GM23338 (cell line): Measurements from ENCODE around the gene COL18A1. TPM values are rescaled to one million over a fixed set of nuclear protein-coding genes. Genes with fewer than 3 reads are reported as not detected.

Experiments used
- ATAC-seq: fragments of 200-7000 bp; cut with Tn5 transposase; 3 replicates; pipeline ENCODE4 v1.9.1; 2020
- DNase-seq: peaks from one replicate; pipeline ENCODE4 v3.0.0-alpha.2; 2015; ENCODE audit warnings: low spot score
- H2AFZ ChIP-seq: fragments of 200-600 bp; sonication (generic); 2 replicates; pipeline ENCODE4 v1.8.0; 2016; ENCODE audit warnings: antibody characterized with exemption, mild to moderate bottlenecking, moderate library complexity
- H3F3A ChIP-seq: fragments of 200-600 bp; sonication (generic); replicated peaks from 2 replicates; pipeline ENCODE4 v1.8.0; 2017; ENCODE audit warnings: antibody characterized with exemption, mixed run types, low read depth
- H3K27ac ChIP-seq: fragments of 200-600 bp; sonication (generic); 2 replicates; pipeline ENCODE4 v1.6.1; 2016; ENCODE audit warnings: low read depth
- H3K27me3 ChIP-seq: fragments of 200-600 bp; sonication (generic); 2 replicates; pipeline ENCODE4 v1.8.0; 2016; ENCODE audit warnings: mild to moderate bottlenecking, mixed run types, moderate library complexity; ENCODE audit not compliant: insufficient read depth
- H3K36me3 ChIP-seq: fragments of 200-600 bp; sonication (generic); 2 replicates; pipeline ENCODE4 v1.8.0; 2016; ENCODE audit warnings: mild to moderate bottlenecking; ENCODE audit not compliant: insufficient read depth
- H3K4me1 ChIP-seq: fragments of 200-600 bp; sonication (generic); 2 replicates; pipeline ENCODE4 v1.8.0; 2016; ENCODE audit warnings: mild to moderate bottlenecking, moderate library complexity; ENCODE audit not compliant: insufficient read depth
- H3K4me2 ChIP-seq: fragments of 200-600 bp; sonication (generic); 2 replicates; pipeline ENCODE4 v1.7.1; 2017; ENCODE audit warnings: mixed run types
- H3K4me3 ChIP-seq: fragments of 200-600 bp; sonication (generic); 2 replicates; pipeline ENCODE4 v1.6.1; 2016; ENCODE audit warnings: mixed run types
- H3K79me2 ChIP-seq: fragments of 200-600 bp; sonication (generic); replicated peaks from 2 replicates; pipeline ENCODE4 v1.8.0; 2017; ENCODE audit warnings: mild to moderate bottlenecking; ENCODE audit not compliant: insufficient read depth
- H3K9me2 ChIP-seq: fragments of 200-600 bp; sonication (generic); 2 replicates; pipeline ENCODE4 v1.8.0; 2017; ENCODE audit not compliant: insufficient read depth
- H4K20me1 ChIP-seq: fragments of 200-600 bp; sonication (generic); replicated peaks from 2 replicates; pipeline ENCODE4 v1.8.0; 2017; ENCODE audit warnings: mild to moderate bottlenecking; ENCODE audit not compliant: insufficient read depth
- H3K27ac Mint-ChIP-seq: 2 replicates; pipeline ENCODE4 v1.8.0; 2020; ENCODE audit warnings: inconsistent platforms, mild to moderate bottlenecking, moderate library complexity, mixed read lengths
- H3K27me3 Mint-ChIP-seq: 3 replicates; pipeline ENCODE4 v1.8.0; 2022; ENCODE audit warnings: low read depth, mild to moderate bottlenecking, moderate library complexity, mixed read lengths, inconsistent platforms; ENCODE audit not compliant: insufficient read depth, poor library complexity
- H3K36me3 Mint-ChIP-seq: 3 replicates; pipeline ENCODE4 v1.8.0; 2021; ENCODE audit warnings: low read depth, mild to moderate bottlenecking, inconsistent platforms, moderate library complexity, mixed read lengths
- H3K4me1 Mint-ChIP-seq: 3 replicates; pipeline ENCODE4 v1.8.0; 2020; ENCODE audit warnings: mild to moderate bottlenecking, inconsistent platforms, mixed read lengths
- H3K4me3 Mint-ChIP-seq: 3 replicates; pipeline ENCODE4 v1.8.0; 2021; ENCODE audit warnings: moderate library complexity, mild to moderate bottlenecking, inconsistent platforms, mixed read lengths
- H3K9me3 Mint-ChIP-seq: 3 replicates; pipeline ENCODE4 v1.8.0; 2020; ENCODE audit warnings: moderate library complexity, mild to moderate bottlenecking, inconsistent platforms, mixed read lengths
- CREB1 ChIP-seq: fragments of 250-450 bp; sonication (Bioruptor Pico); IDR thresholded peaks from 2 replicates; pipeline ENCODE4 v1.5.0; 2020; ENCODE audit warnings: low read depth, mild to moderate bottlenecking, moderate library complexity
- CTCF ChIP-seq, 2 experiments: fragments of 200-600 bp in 1 of 2; sonication (generic) in 1 of 2; conservative IDR thresholded peaks; 2 replicates each; pipeline versions ENCODE4 v1.5.1 to v1.6.1; 2016 to 2017; ENCODE audit warnings: antibody characterized with exemption in 2 of 2, low read depth in 2 of 2, mild to moderate bottlenecking in 2 of 2, moderate library complexity in 1 of 2
- EZH2 ChIP-seq: fragments of 200-600 bp; sonication (generic); IDR thresholded peaks from one replicate; pipeline ENCODE4 v1.8.0; 2017; ENCODE audit warnings: antibody characterized with exemption, mild to moderate bottlenecking, low read depth; ENCODE audit not compliant: unreplicated experiment
- EZH2phosphoT487 ChIP-seq: fragments of 200-600 bp; sonication (generic); IDR thresholded peaks from one replicate; pipeline ENCODE4 v1.8.1; 2018; ENCODE audit warnings: antibody characterized with exemption; ENCODE audit not compliant: unreplicated experiment
- NANOG ChIP-seq: IDR thresholded peaks from 2 replicates; pipeline ENCODE4 v1.6.1; 2016; ENCODE audit warnings: antibody characterized with exemption, borderline replicate concordance
- REST ChIP-seq: IDR thresholded peaks from one replicate; pipeline ENCODE4 v1.6.1; 2018; ENCODE audit warnings: antibody characterized with exemption; ENCODE audit not compliant: unreplicated experiment
- STAT1 ChIP-seq: IDR thresholded peaks from one replicate; pipeline ENCODE4 v1.6.1; 2016; ENCODE audit warnings: antibody characterized with exemption; ENCODE audit not compliant: unreplicated experiment
- ZNF114 ChIP-seq: fragments of 250-450 bp; sonication (Bioruptor Pico); IDR thresholded peaks from 2 replicates; pipeline ENCODE4 v1.5.0; 2020; ENCODE audit warnings: mild to moderate bottlenecking, moderate library complexity
- ZNF331 ChIP-seq: fragments of 250-450 bp; sonication (Bioruptor Pico); IDR thresholded peaks from 2 replicates; pipeline ENCODE4 v1.5.0; 2020; ENCODE audit warnings: low read depth, mild to moderate bottlenecking, moderate library complexity
- polyA plus RNA-seq: library from polyadenylated mRNA; unstranded; fragments of >200 nt; fragmentation: Nextera tagmentation; extraction: Ambion mirVana; gene quantifications from 2 replicates; pipeline ENCODE4 v1.2.1, GENCODE V29; 2016
- total RNA-seq: library from RNA; depleted of rRNA; stranded (reverse); fragments of >200 nt; shearing (Covaris generic); gene quantifications from 2 replicates; pipeline ENCODE4 v1.2.3, GENCODE V29; 2014

COL18A1 gene
- total and polyA plus RNA-seq, 2 experiments from 2014 or later, result 38.4 to 430 TPM

DNA sequence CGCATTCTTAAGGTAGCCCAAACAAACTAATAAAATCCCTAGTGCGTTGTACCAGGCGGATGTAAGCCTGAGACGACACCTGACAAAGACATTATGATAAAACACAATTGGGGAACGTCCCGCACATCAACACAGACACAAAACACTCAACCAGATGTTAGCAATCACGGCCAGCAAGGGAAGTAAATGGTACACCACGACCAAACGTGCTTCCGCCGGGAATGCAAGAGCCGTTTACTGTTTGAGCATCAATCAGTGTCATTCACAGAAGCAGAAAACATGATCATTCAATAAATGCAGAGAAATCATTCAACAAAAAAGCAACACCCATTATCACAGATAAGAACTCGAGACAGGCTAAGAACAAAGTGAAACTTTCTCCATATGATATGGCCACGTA lies 49.4 kb upstream of the COL18A1 start (continued):
- TF ChIP-seq REST, result no peak
- TF ChIP-seq ZNF114 (CRISPR knock-in tag), result no peak
- no peak for TF ChIP-seq CREB1
- no peak for TF ChIP-seq ZNF331 (CRISPR knock-in tag)
- TF ChIP-seq EZH2phosphoT487, result no peak

- Histone ChIP-seq H4K20me1 (no peaks in the 10 kb centered on the region), H3K36me3 (no peaks in the 10 kb centered on the region), H3K4me1 (no peaks in the 10 kb centered on the region; the same call in 1 of the 2 replicates), H3K4me3 (no peak overlapping the region), H3K4me2 (no peak overlapping the region), H2AFZ (no peak overlapping the region), H3K79me2 (no peaks in the 10 kb centered on the region), H3K27me3 (no peaks in the 10 kb centered on the region), H3K9me2 (no peaks in the 10 kb centered on the region), H3K27ac (no peak overlapping the region), H3F3A (0 out of 2 replicates have a peak, but pooled peaks cover 2% of the 10 kb centered on the region)
- H3K4me1 Mint-ChIP-seq, result peaks cover 24% of the 10 kb centered on the region
- DNase-seq, result peak; percentile 63
- peaks cover 11% of the 10 kb centered on the region for H3K27me3 Mint-ChIP-seq
- H3K9me3 Mint-ChIP-seq, result no peaks in the 10 kb centered on the region
- no peak overlapping the region for H3K27ac Mint-ChIP-seq
- TF ChIP-seq CTCF (conservative IDR thresholded peaks at IDR 0.05; ENCODE audit: low read depth in 2 of 2), result peak; percentile 70 to 72
- TF ChIP-seq EZH2, result no peak
- peak; percentile 42 for ATAC-seq
- H3K4me3 Mint-ChIP-seq, result no peak overlapping the region; the same call in 2 of the 3 replicates
- H3K36me3 Mint-ChIP-seq, result no peaks in the 10 kb centered on the region
Observed at GRCh38 chr21:45356251-45356650, 48.7 kb upstream of the COL18A1 start.

DNA sequence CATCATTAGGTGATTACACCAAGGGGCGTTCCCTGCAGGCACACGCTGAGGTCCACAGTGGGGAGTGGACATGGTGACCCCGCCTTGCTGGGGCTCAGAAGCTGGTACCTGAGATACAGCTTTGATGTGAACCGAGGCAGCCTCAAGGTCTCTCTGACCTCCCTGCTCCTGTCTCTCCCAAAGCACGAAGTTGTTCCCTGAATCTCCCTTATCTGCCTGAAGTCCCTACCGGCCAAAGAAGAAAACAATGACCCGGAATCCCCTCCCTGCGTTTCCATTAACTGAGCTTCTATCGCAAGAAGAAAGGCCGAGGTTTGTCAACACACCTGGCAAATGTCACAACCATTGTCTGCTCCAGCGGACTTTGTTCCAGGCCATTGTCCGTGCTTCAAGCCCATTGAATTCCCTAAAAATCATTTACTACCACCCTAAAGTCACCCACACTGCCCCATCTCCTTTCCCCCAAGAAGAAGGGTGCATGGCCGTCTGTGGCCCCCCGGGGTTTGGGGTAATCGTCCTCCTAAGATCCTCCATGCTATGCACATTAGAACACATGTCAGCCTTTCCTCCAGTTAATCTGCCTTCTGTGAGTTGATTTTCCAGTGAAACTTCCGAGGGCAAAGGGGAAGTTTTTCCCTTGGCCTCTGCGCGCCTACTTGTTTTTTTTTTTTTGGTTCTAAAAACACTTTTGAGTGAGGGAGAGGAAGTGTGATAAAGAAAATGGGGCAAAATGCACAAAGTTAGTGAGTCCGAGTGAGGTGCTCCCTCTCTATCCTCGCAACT lies 48.1 kb upstream of the COL18A1 start:
- H3K27ac Mint-ChIP-seq, result no peak overlapping the region
- H3K9me3 Mint-ChIP-seq, result no peaks in the 10 kb centered on the region
- Histone ChIP-seq H3K27ac (no peak overlapping the region), H3K79me2 (no peaks in the 10 kb centered on the region), H4K20me1 (no peaks in the 10 kb centered on the region), H2AFZ (no peak overlapping the region), H3K4me2 (no peak overlapping the region), H3K9me2 (no peaks in the 10 kb centered on the region), H3K27me3 (no peaks in the 10 kb centered on the region), H3K4me1 (peaks cover 5% of the 10 kb centered on the region), H3K4me3 (no peak overlapping the region), H3K36me3 (no peaks in the 10 kb centered on the region), H3F3A (0 out of 2 replicates have a peak, but pooled peaks cover 2% of the 10 kb centered on the region)
- no peak overlapping the region for H3K4me3 Mint-ChIP-seq
- no peak for DNase-seq
- no peak for ATAC-seq
- no peaks in the 10 kb centered on the region for H3K36me3 Mint-ChIP-seq
- H3K4me1 Mint-ChIP-seq, result peaks cover 30% of the 10 kb centered on the region
- H3K27me3 Mint-ChIP-seq, result peaks cover 11% of the 10 kb centered on the region
- TF ChIP-seq CTCF (conservative IDR thresholded peaks at IDR 0.05; ENCODE audit: low read depth in 2 of 2) (no peak), EZH2phosphoT487 (no peak), STAT1 (no peak), ZNF331 (CRISPR knock-in tag) (no peak), ZNF114 (CRISPR knock-in tag) (no peak), EZH2 (no peak), NANOG (no peak), CREB1 (no peak)
